Airway epithelial cell (primary cell): ENCODE data around the gene MAGEB2. TPM values are rescaled to one million over a fixed set of nuclear protein-coding genes. Genes with fewer than 3 reads are reported as not detected.

Source experiments
- total RNA-seq: library from RNA; depleted of rRNA; stranded (reverse); fragments of >200 nt; gene quantifications from 2 replicates; pipeline ENCODE4 v1.2.3, GENCODE V29; 2015

Gene MAGEB2, protein sequence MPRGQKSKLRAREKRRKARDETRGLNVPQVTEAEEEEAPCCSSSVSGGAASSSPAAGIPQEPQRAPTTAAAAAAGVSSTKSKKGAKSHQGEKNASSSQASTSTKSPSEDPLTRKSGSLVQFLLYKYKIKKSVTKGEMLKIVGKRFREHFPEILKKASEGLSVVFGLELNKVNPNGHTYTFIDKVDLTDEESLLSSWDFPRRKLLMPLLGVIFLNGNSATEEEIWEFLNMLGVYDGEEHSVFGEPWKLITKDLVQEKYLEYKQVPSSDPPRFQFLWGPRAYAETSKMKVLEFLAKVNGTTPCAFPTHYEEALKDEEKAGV
- not detected in 2 replicates for total RNA-seq

DNA sequence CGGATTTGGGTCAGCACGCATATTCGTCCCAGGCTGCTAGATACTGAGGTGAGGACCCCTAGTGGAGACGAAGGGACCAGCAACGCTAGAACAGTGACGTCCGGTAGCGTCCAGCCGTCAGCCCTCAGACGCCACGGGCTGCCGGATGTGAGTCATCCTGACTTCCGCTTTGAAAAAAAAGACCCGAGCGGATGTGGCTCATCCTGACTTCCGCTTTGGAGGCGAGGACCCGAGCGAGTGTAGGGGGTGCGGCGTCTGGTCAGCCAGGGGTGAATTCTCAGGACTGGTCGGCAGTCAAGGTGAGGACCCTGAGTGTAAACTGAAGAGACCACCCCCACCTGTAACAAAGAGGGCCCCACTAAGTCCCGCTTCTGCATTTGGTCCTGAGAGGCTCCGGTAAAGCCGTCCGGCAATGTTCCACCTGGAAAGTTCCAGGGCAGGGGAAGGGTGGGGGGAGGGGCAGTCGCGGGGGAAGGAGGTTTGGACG lies at the start of gene MAGEB2:
TSS of gene MAGEB2 (plus strand) at position 207 of the 487 bp plus-strand sequence. CDS start 3,018 bp downstream, outside the sequence.

DNA sequence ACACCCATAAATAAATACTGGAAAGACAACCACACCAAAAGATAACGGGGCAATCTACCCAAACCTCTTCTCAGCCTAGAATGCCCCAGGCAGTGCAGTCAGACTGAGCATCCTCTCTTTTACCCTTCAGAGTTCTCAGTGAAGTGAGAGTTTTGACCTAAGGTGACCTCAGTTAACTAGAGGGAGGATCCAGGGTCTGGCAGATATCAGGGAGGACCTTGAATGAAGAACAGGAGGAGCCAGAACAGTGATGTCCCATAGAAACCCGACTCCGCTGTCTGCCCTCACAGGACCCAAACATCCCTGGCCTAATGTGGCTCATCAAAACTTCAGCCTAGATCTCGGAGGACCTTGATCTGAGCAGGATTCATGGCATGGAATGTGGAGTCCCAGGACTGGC lies 15.0 kb downstream of the MAGEB2 start, which contains the start of gene MAGEB3:
TSS of gene MAGEB3 (plus strand) at position 263 of the 400 bp plus-strand sequence. CDS start 5,268 bp downstream, outside the sequence.

DNA sequence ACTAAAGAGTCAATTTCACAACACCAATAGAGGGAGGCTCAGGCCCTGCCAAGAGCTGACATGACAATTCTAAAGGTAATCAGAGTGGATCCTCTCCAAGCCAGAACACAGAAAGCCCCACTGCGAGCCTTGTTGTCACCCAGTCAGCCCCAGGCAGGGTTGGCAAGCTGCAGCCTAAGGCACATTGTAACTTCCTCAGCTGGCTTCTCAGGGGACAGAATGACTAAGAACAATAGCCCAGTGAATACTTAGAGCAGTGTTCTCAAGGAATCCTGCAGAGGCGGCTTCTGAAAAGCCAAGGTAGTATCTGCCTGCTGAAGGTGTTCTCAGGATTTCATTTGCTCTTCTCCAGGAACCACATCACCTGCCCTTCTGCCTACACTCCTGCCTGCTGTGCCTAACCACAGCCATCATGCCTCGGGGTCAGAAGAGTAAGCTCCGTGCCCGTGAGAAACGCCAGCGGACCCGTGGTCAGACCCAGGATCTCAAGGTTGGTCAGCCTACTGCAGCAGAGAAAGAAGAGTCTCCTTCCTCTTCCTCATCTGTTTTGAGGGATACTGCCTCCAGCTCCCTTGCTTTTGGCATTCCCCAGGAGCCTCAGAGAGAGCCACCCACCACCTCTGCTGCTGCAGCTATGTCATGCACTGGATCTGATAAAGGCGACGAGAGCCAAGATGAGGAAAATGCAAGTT lies 26.5 kb downstream of the MAGEB2 start, which contains the start of gene MAGEB4:
TSS of gene MAGEB4 (plus strand) at position 277 of the 692 bp plus-strand sequence. CDS start at position 413, 136 bp downstream.

DNA sequence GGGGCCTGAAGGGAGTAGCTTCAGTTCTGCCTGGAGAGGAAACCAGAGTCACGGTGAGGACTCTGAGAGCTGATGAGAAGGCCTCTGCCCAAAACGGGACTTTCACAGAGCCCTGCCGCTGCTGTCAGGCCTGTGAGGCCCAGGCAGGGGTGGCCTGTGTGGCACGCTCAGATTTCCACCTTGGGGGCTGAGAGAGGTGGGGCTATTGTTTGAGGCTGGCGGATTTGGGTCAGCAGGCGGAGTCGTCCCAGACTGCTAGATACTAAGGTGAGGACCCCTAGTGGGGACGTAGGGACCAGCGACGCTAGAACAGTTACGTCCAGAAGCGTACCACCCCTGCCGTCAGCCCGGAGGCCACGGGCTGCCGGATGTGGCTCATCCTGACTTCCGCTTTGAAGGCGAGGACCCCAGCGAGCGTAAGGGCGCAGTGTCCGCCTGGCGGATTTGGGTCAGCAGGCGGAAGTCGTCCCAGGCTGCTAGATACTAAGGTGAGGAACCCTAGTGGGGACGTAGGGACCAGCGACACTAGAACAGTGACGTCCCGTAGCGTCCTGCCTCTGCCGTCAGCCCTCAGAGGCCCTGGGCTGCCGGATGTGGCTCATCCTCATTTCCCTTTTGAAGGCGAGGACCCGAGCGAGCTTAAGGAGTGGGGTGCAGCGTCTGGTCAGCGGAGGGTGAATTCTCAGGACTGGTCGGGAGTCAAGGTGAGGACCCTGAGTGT lies 31.6 kb downstream of the MAGEB2 start, which contains the start of gene MAGEB1:
TSS of gene MAGEB1 (plus strand) at position 378 of the 721 bp plus-strand sequence. CDS start 3,348 bp downstream, outside the sequence.

Other genes starting within 250 kb of the MAGEB2 start
- gene MAGEB3, start 15.1 kb downstream of the MAGEB2 start, total RNA-seq, result not detected in 2 replicates
- gene MAGEB4, start 26.4 kb downstream of the MAGEB2 start, total RNA-seq, result not detected in 2 replicates
- not detected in 2 replicates for gene MAGEB1, start 31.6 kb downstream of the MAGEB2 start, total RNA-seq
- 0.23 TPM in 1 of 2 replicates, not detected in the other for gene NR0B1, start 93.8 kb downstream of the MAGEB2 start, total RNA-seq